Heart left ventricle (tissue), 16 donors: ENCODE measurements around the gene PTPRD. TPM values are rescaled to one million over a fixed set of nuclear protein-coding genes. Genes with fewer than 3 reads are reported as not detected.

Experiments
- ATAC-seq, 4 donors: fragments of 200-7000 bp; cut with Tn5 transposase; one replicate each; pipeline ENCODE4 v1.9.1; 2020 to 2022; ENCODE audit warnings: moderate library complexity in 4 of 4, mild to moderate bottlenecking in 3 of 4, moderate number of reproducible peaks in 1 of 4
- DNase-seq, 5 donors: peaks; one replicate each; pipeline ENCODE4 v3.0.0-alpha.2; 2020
- H3K27ac ChIP-seq, 12 donors: fragments of 200-600 bp; sonication (generic) in 4 of 12; one replicate each; pipeline versions ENCODE4 v1.5.0 to v1.8.0; 2016 to 2022; ENCODE audit warnings: mild to moderate bottlenecking in 2 of 12
- H3K27me3 ChIP-seq, 9 donors: fragments of 200-600 bp; sonication (generic) in 2 of 9; one replicate each; pipeline versions ENCODE4 v1.5.1 to v1.8.0; 2016 to 2022; ENCODE audit warnings: mild to moderate bottlenecking in 3 of 9
- H3K36me3 ChIP-seq, 9 donors: fragments of 200-600 bp; sonication (generic) in 2 of 9; one replicate each; pipeline versions ENCODE4 v1.5.0 to v1.8.0; 2018 to 2022; ENCODE audit warnings: mild to moderate bottlenecking in 2 of 9
- H3K4me1 ChIP-seq, 12 donors: fragments of 200-600 bp; sonication (generic) in 4 of 12; one replicate each; pipeline versions ENCODE4 v1.5.0 to v1.8.0; 2016 to 2022; ENCODE audit warnings: mild to moderate bottlenecking in 3 of 12
- H3K4me3 ChIP-seq, 12 donors: fragments of 200-600 bp; sonication (generic) in 4 of 12; one replicate each; pipeline versions ENCODE4 v1.5.0 to v1.8.0; 2017 to 2022; ENCODE audit warnings: mild to moderate bottlenecking in 9 of 12, moderate library complexity in 4 of 12
- H3K9me3 ChIP-seq, 12 donors: fragments of 200-600 bp; sonication (generic) in 4 of 12; one replicate each; pipeline versions ENCODE4 v1.5.0 to v1.8.0; 2016 to 2022; ENCODE audit warnings: mild to moderate bottlenecking in 1 of 12
- POLR2A ChIP-seq, 2 donors: fragments of 450-650 bp; IDR thresholded peaks; one replicate each; pipeline ENCODE4 v1.6.1; 2017; ENCODE audit warnings: antibody characterized with exemption in 2 of 2, mild to moderate bottlenecking in 2 of 2, moderate library complexity in 2 of 2
- WGBS, 4 donors: extraction: QIAGEN DNeasy Blood & Tissue Kit in 2 of 4; methylation state at CpG; one replicate each; pipeline versions ENCODE4 v1.1.5 to v1.1.7; 2013 to 2018; 5-methylcytosine and 5-hydroxymethylcytosine counted together
- intact Hi-C, 10 donors: fragments of 100-400 bp; cut with DNase I; formaldehyde crosslinking; loops; one replicate each; pipeline versions ENCODE4 v1.11.1 to v1.14.2; 2022
- polyA plus RNA-seq, 2 donors: library from polyadenylated mRNA; stranded (reverse); fragments of 200-250 nt; gene quantifications; one replicate each; pipeline ENCODE4 v1.2.3, GENCODE V29; 2013
- total RNA-seq, 9 donors: library from RNA; depleted of rRNA in 2 of 9; stranded (reverse); fragments of >200 nt in 2 of 9; fragmentation: NEBNext Ultra II Directional in 3 of 9; extraction: Animal tissue kit (Norgen Biotek cat#: 25700) in 3 of 9; gene quantifications; one replicate each; pipeline versions ENCODE4 v1.1.0 to v1.2.4, GENCODE V29; 2016 to 2023
- TF ChIP-seq, protein P1 (sequence below), 12 donors: fragments of 200-600 bp; sonication (generic) in 4 of 12; IDR thresholded peaks; one replicate each; pipeline versions ENCODE4 v1.5.0 to v1.8.0; 2018 to 2022; ENCODE audit warnings: antibody characterized with exemption in 12 of 12, mild to moderate bottlenecking in 5 of 12
- donor health status: ischemic (EF 13 %, LVEDD 7.1; RV severe dilation, severe dysfunction).
- donor health status: healthy with polysubstance abuse.
- donor health status: DM: no; HTN: yes; CAD: no.
- donor health status: DM: no; HTN: no; CAD: no.
- donor health status: ischemic (EF 25% LVEDD 6.9; RV normal size, moderate dysfunction).
- donor health status: ischemic (EF 25% LVEDD 5.7; RV mildly dilated, moderate dysfunction).
- donor health status: healthy.
- donor health status: DM: yes; HTN: yes; CAD: no.
- donor health status: ischemic (EF 35%, LVEDD 5.7; RV mildly dilated, moderate dysfunction).
- donor health status: nonischemic (EF 11% LVEDD 7.7; RV severe dilation, severe dysfunction).
- donor health status: DM: yes; HTN: yes; CAD: no.
- donor health status: PGD.
- donor health status: ischemic (EF 29% LVEDD 5.4; RV normal size, mild dysfunction).
- donor health status: nonischemic (EF 23%, LVEDD 6.1; RV moderate dilation, normal function).

The PTPRD gene
- total and polyA plus RNA-seq, 11 donors: 1.4 to 25.3 (median 15.1) TPM

DNA sequence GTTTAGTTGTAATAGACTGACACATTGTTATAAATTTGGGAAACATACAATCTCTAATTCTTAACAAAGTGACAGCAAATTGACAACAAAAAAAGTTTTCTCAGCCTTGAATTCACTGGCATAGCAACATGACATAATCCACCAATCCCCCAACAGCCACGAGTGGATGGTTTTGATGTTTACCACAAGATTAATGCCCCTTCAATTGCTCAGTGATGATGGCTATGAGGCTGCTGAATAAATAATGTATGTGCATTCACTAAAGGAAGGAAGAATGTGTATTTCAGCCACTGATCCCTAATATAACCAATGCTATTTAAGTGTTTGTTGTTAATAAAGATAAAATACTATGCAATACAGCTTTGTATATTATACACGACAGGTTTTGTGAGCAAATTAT is 2069.6 kb downstream of the PTPRD start:
- no peaks in the 10 kb centered on the region for H3K4me1 ChIP-seq
- ATAC-seq (no peak), DNase-seq (no peak)
- no peak overlapping the region for H3K4me3 ChIP-seq
- no peaks in the 10 kb centered on the region for H3K36me3 ChIP-seq
- no peak overlapping the region for H3K27ac ChIP-seq
- no peak for TF ChIP-seq POLR2A (IDR thresholded peaks at IDR 0.05)
- TF ChIP-seq, protein P1, sequence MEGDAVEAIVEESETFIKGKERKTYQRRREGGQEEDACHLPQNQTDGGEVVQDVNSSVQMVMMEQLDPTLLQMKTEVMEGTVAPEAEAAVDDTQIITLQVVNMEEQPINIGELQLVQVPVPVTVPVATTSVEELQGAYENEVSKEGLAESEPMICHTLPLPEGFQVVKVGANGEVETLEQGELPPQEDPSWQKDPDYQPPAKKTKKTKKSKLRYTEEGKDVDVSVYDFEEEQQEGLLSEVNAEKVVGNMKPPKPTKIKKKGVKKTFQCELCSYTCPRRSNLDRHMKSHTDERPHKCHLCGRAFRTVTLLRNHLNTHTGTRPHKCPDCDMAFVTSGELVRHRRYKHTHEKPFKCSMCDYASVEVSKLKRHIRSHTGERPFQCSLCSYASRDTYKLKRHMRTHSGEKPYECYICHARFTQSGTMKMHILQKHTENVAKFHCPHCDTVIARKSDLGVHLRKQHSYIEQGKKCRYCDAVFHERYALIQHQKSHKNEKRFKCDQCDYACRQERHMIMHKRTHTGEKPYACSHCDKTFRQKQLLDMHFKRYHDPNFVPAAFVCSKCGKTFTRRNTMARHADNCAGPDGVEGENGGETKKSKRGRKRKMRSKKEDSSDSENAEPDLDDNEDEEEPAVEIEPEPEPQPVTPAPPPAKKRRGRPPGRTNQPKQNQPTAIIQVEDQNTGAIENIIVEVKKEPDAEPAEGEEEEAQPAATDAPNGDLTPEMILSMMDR (IDR thresholded peaks at IDR 0.05): no peak
- peaks cover 0 to 6% (median 0%) of the 10 kb centered on the region in 12 donors for H3K9me3 ChIP-seq
- intact Hi-C loops: no loop called here
- no peaks in the 10 kb centered on the region for H3K27me3 ChIP-seq
- WGBS, 4 donors: 58 to 71% (median 64%) methylated on average over 2 of the region's 2 CpGs

DNA sequence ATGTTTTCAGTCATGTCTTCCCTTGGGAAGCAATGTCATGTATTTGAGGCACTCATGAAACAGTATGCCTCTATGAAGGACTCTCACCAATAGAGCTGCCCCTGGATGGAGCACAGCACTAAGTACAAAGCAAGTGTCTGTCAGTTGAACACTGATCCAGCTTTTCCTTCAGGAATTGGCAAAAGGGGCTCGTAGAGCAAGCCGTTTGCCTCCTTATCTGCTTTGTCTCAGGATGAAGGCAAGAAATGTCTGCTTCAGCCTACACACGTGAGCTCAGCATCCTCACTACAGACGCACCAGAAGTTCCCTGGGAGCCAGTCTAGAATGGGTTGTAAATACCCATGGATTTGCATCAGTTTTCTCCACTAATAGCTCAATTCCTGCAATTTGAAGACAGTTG is 2070.3 kb downstream of the PTPRD start:
- intact Hi-C loops: no loop called here
- H3K27ac ChIP-seq: no peak overlapping the region
- H3K36me3 ChIP-seq: no peaks in the 10 kb centered on the region
- DNase-seq (no peak), ATAC-seq (no peak)
- peaks cover 0 to 8% (median 0%) of the 10 kb centered on the region in 12 donors for H3K9me3 ChIP-seq
- no peaks in the 10 kb centered on the region for H3K4me1 ChIP-seq
- TF ChIP-seq POLR2A (IDR thresholded peaks at IDR 0.05): no peak
- TF ChIP-seq, protein P1 (IDR thresholded peaks at IDR 0.05): no peak
- no peak overlapping the region for H3K4me3 ChIP-seq
- H3K27me3 ChIP-seq: no peaks in the 10 kb centered on the region
- 49 to 69% (median 57%) methylated on average over 4 of the region's 4 CpGs for WGBS, 4 donors

DNA sequence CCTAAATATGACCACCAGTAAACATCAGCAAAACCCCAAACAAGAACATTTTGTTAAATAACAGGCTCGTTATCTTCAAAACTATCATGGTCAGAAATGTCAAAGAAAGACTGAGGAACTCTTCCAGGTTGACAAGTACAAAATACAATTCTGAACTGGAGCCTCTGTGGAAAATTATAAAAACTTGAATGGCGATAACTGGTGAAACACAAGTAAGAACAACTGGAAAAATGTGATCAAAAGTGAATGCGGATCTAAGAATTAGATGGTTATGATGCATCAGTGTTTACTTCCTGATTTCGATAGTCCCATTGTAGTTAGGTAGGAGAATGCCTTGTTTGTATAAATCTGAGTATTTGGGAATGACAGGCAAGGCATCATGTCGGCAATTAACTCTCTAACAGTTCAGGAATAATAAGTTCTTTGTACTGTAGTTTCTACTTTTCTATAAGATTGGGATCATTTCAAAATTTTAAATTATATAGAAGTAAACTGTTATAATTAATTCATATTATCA is 2073.1 kb downstream of the PTPRD start:
- WGBS, 4 donors: 80 to 87% (median 84%) methylated on average over 5 of the region's 5 CpGs
- no peaks in the 10 kb centered on the region for H3K4me1 ChIP-seq
- intact Hi-C loops: no loop called here
- H3K27ac ChIP-seq: no peak overlapping the region
- H3K36me3 ChIP-seq: no peaks in the 10 kb centered on the region
- DNase-seq (no peak), ATAC-seq (no peak)
- H3K4me3 ChIP-seq: no peak overlapping the region
- H3K9me3 ChIP-seq: peaks cover 0 to 8% (median 0%) of the 10 kb centered on the region in 12 donors
- TF ChIP-seq POLR2A (IDR thresholded peaks at IDR 0.05): no peak
- TF ChIP-seq, protein P1 (IDR thresholded peaks at IDR 0.05): no peak
- H3K27me3 ChIP-seq: no peaks in the 10 kb centered on the region

DNA sequence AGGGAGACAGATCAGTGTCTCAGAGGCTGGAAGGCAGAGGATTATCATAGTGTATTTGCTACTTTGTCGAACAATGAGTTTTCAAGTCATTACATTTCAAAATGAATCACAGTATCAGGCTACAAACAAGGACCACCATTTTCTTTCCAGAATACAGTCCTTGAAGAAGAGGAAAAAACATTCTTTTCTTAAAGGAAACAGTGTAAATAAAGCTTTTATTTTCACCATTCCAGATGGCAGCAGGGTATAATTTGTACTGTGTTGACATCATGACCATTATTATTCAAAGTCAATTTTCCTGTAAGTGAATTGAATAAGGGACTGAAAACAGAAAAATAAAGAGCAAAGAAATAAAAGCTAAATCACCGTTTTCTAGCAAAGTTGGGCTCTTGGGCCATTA is 2076.0 kb downstream of the PTPRD start:
- Histone ChIP-seq H3K9me3 (peaks cover 0 to 8% (median 0%) of the 10 kb centered on the region in 12 donors), H3K36me3 (no peaks in the 10 kb centered on the region), H3K4me1 (no peaks in the 10 kb centered on the region), H3K4me3 (no peak overlapping the region), H3K27me3 (no peaks in the 10 kb centered on the region), H3K27ac (no peak overlapping the region)
- WGBS, 4 donors: 86 to 90% (median 88%) methylated on average over 2 of the region's 2 CpGs
- DNase-seq (no peak), ATAC-seq (no peak)
- TF ChIP-seq, protein P1 (IDR thresholded peaks at IDR 0.05): no peak
- TF ChIP-seq POLR2A (IDR thresholded peaks at IDR 0.05): no peak
- intact Hi-C loops: no loop called here
